ENCODE results near the gene HHIPL1. TPM values are rescaled to one million over a fixed set of nuclear protein-coding genes. Genes with fewer than 3 reads are reported as not detected.

The HHIPL1 gene
- total RNA-seq, 3 donors from 2014 or later (not counting 1 experiment from before 2014, with no cell fraction given): not detected

DNA sequence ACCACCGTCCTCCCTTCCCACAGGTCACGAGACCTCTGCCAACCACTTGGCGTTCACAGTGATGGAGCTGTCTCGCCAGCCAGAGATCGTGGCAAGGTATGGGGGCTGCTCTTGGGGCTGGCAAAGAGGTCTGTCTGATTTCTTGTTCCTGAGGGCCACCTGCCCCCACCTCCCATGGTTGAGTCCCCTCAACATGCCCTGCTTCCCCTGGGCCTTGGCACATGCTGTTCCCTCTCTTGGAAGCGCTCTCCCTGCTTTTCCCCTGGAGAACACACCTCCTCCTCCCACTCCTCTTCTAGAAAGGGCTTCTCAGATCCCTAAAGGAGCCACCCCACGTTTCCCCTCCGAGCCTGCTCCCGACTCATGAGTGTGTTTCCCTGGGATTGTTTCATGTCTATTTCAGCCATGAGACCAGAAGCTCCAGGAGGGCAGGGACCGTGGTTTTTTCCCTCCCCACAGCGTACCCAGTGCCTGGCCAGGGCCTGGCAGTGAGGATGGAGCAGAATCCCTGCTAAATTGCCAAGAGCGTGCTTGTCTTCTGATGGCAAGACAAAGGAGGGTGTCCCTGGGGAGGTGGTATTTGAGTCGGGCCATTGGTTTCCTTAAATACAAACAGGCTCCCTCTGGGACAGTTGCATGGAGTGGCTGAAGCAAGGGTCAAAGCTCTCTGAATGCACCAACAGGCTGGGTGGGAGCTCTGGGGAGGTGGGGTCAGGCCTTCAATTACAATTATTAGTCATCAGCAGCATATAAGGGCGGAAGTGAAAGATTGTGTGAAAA is 73.3 kb downstream of the HHIPL1 start:
- 85% methylated on average over 13 of the region's 14 CpGs for WGBS (ENCODE audit: insufficient coverage)
- no peaks in the 10 kb centered on the region for H3K9me3 ChIP-seq (ENCODE audit: control insufficient read depth, insufficient read depth, low read length)
- Mint-ChIP-seq H3K27me3 (ENCODE audit: low read depth in 2 of 2) (peaks cover 0 to 13% of the 10 kb centered on the region in 2 donors), H3K27ac (no peak overlapping the region), H3K36me3 (no peaks in the 10 kb centered on the region), H3K9me3 (no peaks in the 10 kb centered on the region), H3K4me3 (no peak overlapping the region), H3K4me1 (no peaks in the 10 kb centered on the region)
- no peaks in the 10 kb centered on the region for H3K27me3 ChIP-seq (ENCODE audit: control insufficient read depth, insufficient read depth, low read length)
- H3K4me3 ChIP-seq (ENCODE audit: low read length): no peak overlapping the region
- no peaks in the 10 kb centered on the region for H3K36me3 ChIP-seq (ENCODE audit: control insufficient read depth, insufficient read depth, low read length)
- DNase-seq (no peak), ATAC-seq (no peak)
- no peaks in the 10 kb centered on the region for H3K4me1 ChIP-seq (ENCODE audit: control insufficient read depth, insufficient read depth, low read length)
- TF ChIP-seq, protein P1, sequence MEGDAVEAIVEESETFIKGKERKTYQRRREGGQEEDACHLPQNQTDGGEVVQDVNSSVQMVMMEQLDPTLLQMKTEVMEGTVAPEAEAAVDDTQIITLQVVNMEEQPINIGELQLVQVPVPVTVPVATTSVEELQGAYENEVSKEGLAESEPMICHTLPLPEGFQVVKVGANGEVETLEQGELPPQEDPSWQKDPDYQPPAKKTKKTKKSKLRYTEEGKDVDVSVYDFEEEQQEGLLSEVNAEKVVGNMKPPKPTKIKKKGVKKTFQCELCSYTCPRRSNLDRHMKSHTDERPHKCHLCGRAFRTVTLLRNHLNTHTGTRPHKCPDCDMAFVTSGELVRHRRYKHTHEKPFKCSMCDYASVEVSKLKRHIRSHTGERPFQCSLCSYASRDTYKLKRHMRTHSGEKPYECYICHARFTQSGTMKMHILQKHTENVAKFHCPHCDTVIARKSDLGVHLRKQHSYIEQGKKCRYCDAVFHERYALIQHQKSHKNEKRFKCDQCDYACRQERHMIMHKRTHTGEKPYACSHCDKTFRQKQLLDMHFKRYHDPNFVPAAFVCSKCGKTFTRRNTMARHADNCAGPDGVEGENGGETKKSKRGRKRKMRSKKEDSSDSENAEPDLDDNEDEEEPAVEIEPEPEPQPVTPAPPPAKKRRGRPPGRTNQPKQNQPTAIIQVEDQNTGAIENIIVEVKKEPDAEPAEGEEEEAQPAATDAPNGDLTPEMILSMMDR (IDR thresholded peaks at IDR 0.05): no peak
- intact Hi-C loops (cut with micrococcal nuclease): no loop called here
- no peak overlapping the region for H3K27ac ChIP-seq (ENCODE audit: low read length)

DNA sequence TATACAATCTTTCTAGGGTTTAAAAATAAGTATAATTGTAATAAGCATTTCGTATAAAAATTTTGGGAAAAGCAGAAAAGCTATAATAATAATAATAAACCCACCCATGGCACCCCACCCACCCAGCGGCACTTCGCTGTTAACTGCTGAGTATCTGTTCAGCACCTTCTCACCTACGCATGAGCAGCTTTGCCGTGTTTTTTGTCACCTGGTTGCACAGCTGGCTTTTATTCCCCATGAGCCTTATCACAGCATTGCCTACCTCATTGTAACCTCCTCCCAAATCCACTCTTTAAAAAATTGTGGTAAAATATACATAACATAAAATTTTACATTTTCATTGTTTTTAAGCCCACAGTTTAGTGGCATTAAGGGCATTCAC is 73.9 kb downstream of the HHIPL1 start:
- intact Hi-C loops (cut with micrococcal nuclease): no loop called here
- H3K27ac Mint-ChIP-seq: no peak overlapping the region
- H3K4me1 Mint-ChIP-seq: no peaks in the 10 kb centered on the region
- Histone ChIP-seq H3K27ac (ENCODE audit: low read length) (no peak overlapping the region), H3K4me1 (ENCODE audit: control insufficient read depth, insufficient read depth, low read length) (no peaks in the 10 kb centered on the region), H3K36me3 (ENCODE audit: control insufficient read depth, insufficient read depth, low read length) (no peaks in the 10 kb centered on the region), H3K4me3 (ENCODE audit: low read length) (no peak overlapping the region), H3K27me3 (ENCODE audit: control insufficient read depth, insufficient read depth, low read length) (no peaks in the 10 kb centered on the region), H3K9me3 (ENCODE audit: control insufficient read depth, insufficient read depth, low read length) (no peaks in the 10 kb centered on the region)
- no peaks in the 10 kb centered on the region for H3K9me3 Mint-ChIP-seq
- no peak for DNase-seq
- H3K36me3 Mint-ChIP-seq: no peaks in the 10 kb centered on the region
- 90% methylated on average over 4 of the region's 5 CpGs for whole genome bisulfite sequencing (ENCODE audit: insufficient coverage)
- H3K27me3 Mint-ChIP-seq (ENCODE audit: low read depth in 2 of 2): peaks cover 0 to 13% of the 10 kb centered on the region in 2 donors
- TF ChIP-seq, protein P1 (IDR thresholded peaks at IDR 0.05): no peak
- ATAC-seq: no peak
- no peak overlapping the region for H3K4me3 Mint-ChIP-seq

DNA sequence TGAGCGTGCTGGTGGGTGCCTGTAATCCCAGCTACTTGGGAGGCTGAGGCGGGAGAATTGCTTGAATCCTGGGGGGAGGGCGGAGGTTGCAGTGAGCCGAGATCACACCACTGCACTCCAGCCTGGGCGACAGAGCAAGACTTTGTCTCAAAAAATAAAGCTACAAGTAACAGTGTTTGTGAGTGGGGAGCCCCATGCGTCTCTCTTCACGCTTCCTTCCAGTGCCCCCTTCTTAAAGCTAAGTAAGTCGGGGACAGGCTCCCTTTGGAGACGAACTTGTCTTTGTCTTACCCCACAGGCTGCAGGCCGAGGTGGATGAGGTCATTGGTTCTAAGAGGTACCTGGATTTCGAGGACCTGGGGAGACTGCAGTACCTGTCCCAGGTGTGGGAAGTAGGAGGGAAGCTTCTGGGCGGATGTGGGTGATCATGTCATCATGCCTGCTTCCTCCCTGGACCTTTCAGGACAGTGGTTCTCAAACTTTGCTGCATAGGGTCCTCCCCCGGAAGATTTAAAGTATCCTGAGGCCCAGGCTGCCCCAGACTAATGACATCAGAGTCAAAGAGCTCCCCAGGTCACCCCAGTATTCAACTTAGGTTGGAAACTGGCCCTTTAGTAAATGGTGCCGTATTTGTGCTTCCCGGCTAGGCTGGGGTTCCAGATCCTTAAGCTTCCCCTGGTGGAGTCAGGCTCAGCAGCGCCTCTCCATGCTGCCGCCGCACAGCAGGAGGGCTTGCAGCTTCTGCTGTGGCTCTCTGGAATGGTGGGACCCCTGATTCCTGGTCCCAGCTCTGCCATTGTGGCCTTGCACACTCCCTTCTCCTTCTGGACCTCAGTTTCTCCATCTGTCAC is 76.2 kb downstream of the HHIPL1 start:
- 92% methylated on average over 18 of the region's 18 CpGs for WGBS (ENCODE audit: insufficient coverage)
- no peaks in the 10 kb centered on the region for H3K4me1 Mint-ChIP-seq

More for the DNA sequence above, 76.2 kb downstream of the HHIPL1 start:
- intact Hi-C loops (cut with micrococcal nuclease): no loop called here
- H3K36me3 Mint-ChIP-seq: no peaks in the 10 kb centered on the region
- no peak overlapping the region for H3K27ac Mint-ChIP-seq
- ATAC-seq (no peak), DNase-seq (peak in 1 of 2 donors; percentile 6)
- no peaks in the 10 kb centered on the region for H3K36me3 ChIP-seq (ENCODE audit: control insufficient read depth, insufficient read depth, low read length)
- peaks cover 2% of the 10 kb centered on the region for H3K27me3 ChIP-seq (ENCODE audit: control insufficient read depth, insufficient read depth, low read length)
- no peaks in the 10 kb centered on the region for H3K9me3 ChIP-seq (ENCODE audit: control insufficient read depth, insufficient read depth, low read length)
- H3K9me3 Mint-ChIP-seq: no peaks in the 10 kb centered on the region
- H3K4me1 ChIP-seq (ENCODE audit: control insufficient read depth, insufficient read depth, low read length): no peaks in the 10 kb centered on the region
- peaks cover 6 to 19% of the 10 kb centered on the region in 2 donors for H3K27me3 Mint-ChIP-seq (ENCODE audit: low read depth in 2 of 2)
- no peak overlapping the region for H3K4me3 ChIP-seq (ENCODE audit: low read length)
- no peak overlapping the region for H3K4me3 Mint-ChIP-seq
- no peak overlapping the region for H3K27ac ChIP-seq (ENCODE audit: low read length)
- TF ChIP-seq, protein P1 (IDR thresholded peaks at IDR 0.05): no peak

Measured in natural killer cell (primary cell).